RWPE1 (cell line): ENCODE measurements around the gene TAOK2.
"Not testable (repeated sequence)": the region's sequence is repeated elsewhere in the genome, so short reads cannot be mapped to it uniquely, and the experiment has no call there.

Experiments
- CTCF ChIA-PET: fragments of 350-600 bp; sonication (Branson Sonifier 250); formaldehyde crosslinking; extraction: SDS; loops from one replicate; lab custom pipeline; 2021; lab: Yijun Ruan, JAX
- POLR2A ChIA-PET: fragments of 400-600 bp; formaldehyde crosslinking; extraction: SDS; loops from one replicate; lab custom pipeline; 2020; ENCODE audit warnings: antibody characterized with exemption; ENCODE audit not compliant: low non-redundant PET; lab: Yijun Ruan, JAX
- DNase-seq: peaks from one replicate; pipeline ENCODE4 v3.0.0; 2012; ENCODE audit warnings: low spot score
- H3K27ac ChIP-seq: fragments of 450-650 bp; 2 replicates; pipeline ENCODE4 v1.5.1; 2017
- TF ChIP-seq, protein P1 (sequence below): fragments of 450-650 bp; conservative IDR thresholded peaks from 2 replicates; pipeline ENCODE4 v1.5.1; 2017; ENCODE audit warnings: low read depth, mild to moderate bottlenecking

The TAOK2 gene

DNA sequence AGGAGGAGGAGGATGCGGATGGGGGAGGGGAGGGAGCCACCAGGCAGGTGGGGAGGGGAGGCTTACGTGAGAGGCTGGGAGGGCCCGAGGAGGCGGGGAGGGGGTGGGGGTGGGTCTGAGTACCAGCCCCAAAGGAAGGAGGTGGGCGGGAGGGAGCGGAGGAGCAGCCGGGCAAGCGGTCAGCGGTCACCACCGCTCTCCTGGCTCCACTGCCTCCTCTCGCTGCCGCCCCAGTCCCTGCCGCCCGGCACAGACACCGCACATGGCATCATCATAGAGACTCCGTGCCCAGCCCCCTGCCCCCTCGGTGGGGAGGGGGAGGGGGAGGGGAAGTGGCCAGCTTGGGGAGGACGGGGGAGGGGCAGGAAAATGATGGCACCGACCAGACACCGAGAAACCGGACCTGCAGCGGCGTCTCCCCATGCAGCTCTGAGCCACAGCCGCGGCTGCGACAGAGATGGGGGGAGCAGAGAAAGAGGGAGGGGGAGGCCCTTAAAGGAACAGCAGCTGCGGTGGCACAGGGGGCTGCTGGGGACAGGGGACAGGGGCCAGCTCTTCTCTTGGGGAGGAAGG is 57.3 kb downstream of the TAOK2 start, which contains the start of gene TLCD3B:
TLCD3B (minus strand) TSS at position 431 of the 573 bp plus-strand sequence. CDS start 744 bp downstream, outside the sequence.
- POLR2A ChIA-PET = no interaction called here
- CTCF ChIA-PET = interaction anchor here (0.8 to 1.4 kb wide), 2 partner anchors 22 to 223 kb away, joined by 3 to 4 read pairs; a partner anchor contains a TSS
- no peak within 1 kb of the TSS for H3K27ac ChIP-seq
- TF ChIP-seq, protein P1, sequence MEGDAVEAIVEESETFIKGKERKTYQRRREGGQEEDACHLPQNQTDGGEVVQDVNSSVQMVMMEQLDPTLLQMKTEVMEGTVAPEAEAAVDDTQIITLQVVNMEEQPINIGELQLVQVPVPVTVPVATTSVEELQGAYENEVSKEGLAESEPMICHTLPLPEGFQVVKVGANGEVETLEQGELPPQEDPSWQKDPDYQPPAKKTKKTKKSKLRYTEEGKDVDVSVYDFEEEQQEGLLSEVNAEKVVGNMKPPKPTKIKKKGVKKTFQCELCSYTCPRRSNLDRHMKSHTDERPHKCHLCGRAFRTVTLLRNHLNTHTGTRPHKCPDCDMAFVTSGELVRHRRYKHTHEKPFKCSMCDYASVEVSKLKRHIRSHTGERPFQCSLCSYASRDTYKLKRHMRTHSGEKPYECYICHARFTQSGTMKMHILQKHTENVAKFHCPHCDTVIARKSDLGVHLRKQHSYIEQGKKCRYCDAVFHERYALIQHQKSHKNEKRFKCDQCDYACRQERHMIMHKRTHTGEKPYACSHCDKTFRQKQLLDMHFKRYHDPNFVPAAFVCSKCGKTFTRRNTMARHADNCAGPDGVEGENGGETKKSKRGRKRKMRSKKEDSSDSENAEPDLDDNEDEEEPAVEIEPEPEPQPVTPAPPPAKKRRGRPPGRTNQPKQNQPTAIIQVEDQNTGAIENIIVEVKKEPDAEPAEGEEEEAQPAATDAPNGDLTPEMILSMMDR = no peak
- no peak for DNase-seq

DNA sequence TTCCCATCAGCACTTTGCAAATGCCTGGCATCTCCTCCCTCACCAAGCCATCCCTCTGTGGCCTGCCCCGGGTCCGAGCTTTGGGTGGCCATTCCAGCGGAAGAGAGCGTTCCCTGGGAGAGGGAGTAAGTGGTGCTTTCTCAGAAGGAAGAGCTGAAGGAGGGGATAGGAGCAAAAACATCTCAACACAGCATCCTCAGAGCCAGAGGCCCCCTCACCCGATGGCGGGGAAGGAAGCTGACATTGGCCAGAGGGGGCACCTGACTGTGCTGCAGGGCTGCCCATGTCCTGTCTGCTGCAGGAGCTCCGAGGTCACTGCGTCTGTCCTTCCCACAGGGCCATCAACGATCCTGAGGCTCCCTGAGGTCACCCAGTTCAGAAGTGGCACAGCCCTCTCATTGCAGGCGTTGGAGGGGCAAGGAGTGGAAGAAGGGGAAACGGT is 57.8 kb downstream of the TAOK2 start:
- no peak overlapping the region for H3K27ac ChIP-seq
- ChIA-PET POLR2A (no interaction called here), CTCF (interaction anchor here (0.6 to 1.5 kb wide), 13 partner anchors 10 to 332 kb away, joined by 3 to 13 read pairs (median 3); partner anchors contain the start of gene INO80E)
- TF ChIP-seq, protein P1 = no peak
- no peak for DNase-seq

DNA sequence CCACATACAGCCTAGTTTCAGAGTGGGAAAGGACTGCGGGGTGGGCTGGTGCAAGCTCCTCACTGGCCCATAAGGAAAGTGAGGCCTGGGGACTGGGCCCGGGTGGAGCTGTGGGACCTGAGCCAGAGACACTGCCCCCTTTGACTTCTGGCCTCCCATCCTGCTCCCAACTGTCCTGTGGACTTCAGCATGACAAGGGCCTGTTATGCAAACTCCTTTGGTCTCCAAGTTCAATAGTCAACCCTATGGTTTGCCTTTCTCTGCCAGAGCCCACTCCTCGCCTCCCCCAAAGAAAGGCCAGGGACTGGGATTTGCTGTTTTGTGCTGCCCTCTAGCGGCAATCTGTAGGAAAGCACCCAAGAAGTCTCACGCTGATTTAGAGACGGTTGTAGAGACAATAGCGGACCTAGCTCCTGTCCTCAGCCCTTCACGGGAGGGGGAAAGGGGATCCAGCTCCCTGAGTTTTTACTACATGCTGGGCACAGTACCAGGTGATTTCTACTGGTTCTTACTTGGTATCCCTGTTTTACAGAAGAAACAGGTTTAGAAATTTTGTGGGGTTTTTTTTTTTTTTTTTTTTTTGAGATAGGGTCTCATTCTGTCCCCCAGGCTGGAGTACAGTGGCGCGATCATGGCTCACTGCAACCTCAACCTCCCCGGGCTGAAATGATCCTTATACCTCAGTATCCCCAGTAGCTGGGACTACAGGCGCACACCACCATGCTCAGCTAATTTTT is 58.6 kb downstream of the TAOK2 start:
- peak; percentile 51 for DNase-seq
- H3K27ac ChIP-seq = no peak overlapping the region
- POLR2A ChIA-PET = interaction anchor here (0.7 kb wide), 1 partner anchor 133 kb away, joined by 5 read pairs; the partner anchor contains the start of gene SEZ6L2
- TF ChIP-seq, protein P1 = peak; percentile 82
- CTCF ChIA-PET = interaction anchor here (0.6 to 1.5 kb wide), 23 partner anchors 9 to 355 kb away, joined by 3 to 13 read pairs (median 3); partner anchors contain the start of genes C16orf92 and INO80E

DNA sequence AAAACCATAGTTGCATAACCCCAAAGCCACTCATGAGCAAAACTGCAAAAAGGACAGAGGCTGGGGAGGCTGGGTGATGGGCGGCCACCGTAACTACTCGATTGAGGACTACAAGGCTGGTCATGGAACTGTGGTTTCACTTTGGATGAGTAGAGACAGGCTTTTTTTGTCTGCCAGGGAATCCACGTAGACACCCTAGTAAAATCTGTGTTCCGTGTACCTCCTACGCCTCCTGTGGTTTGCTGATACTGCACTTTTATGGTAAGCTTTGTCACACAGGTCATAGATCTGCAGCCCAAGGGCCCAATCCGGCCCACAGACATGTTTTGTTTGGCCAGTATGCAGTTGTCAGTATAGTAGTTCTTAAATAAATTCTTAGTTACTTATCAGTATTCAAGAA is 59.6 kb downstream of the TAOK2 start:
- POLR2A ChIA-PET = no interaction called here
- DNase-seq = no peak
- no peak overlapping the region for H3K27ac ChIP-seq
- CTCF ChIA-PET = interaction anchor here (0.9 to 1.4 kb wide), 2 partner anchors 10 to 21 kb away, joined by 3 to 9 read pairs; partner anchors contain the start of gene C16orf92
- TF ChIP-seq, protein P1 = no peak

DNA sequence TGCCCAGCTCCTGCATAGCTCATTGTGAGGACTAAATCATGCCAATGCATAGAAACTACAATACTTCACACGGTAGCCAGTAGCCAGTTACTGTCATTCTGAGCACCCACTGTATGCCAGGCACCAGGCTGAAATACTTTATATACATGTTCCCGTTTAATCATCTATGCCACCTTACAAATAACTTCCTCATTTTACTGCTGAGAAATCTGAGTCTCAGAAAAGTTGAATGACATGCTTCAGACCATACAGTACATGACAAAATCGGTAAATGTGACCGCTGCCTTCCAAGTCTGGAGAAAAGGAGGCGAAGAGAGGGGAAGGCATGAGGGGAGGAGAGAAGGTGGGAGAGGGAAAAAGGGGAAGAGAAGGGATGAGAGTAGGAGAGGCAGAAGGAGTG is 66.6 kb downstream of the TAOK2 start:
- ChIA-PET POLR2A (no interaction called here), CTCF (interaction anchor here (1.2 kb wide), 1 partner anchor 15 kb away, joined by 3 read pairs; no protein-coding TSS in a partner anchor)
- DNase-seq = no peak
- H3K27ac ChIP-seq = no peak overlapping the region
- TF ChIP-seq, protein P1 = no peak

DNA sequence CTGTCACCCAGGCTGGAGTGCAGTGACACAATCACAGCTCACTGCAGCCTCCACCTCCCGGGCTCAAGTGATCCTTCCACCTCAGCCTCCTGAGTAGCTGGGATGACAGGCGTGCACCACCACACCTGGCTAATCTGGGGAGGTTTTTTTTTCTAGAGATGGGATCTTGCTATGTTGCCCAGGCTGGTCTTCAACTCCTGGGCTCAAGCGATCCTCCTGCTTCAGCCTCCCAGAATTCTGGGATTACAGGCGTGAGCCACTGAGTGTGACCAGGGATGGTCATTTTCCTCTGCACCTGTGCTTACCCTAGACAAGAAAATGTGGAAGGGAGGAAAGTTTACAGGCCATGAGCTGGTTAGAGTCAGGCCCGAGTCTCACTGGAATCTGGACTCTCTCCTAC is 67.0 kb downstream of the TAOK2 start:
- H3K27ac ChIP-seq, DNase-seq, POLR2A ChIA-PET: not testable (repeated sequence)
- CTCF ChIA-PET = interaction anchor here (1.0 kb wide), 1 partner anchor 14 kb away, joined by 3 read pairs; no protein-coding TSS in a partner anchor
